Measurements from ENCODE around the gene IRS2. TPM values are rescaled to one million over a fixed set of nuclear protein-coding genes. Genes with fewer than 3 reads are reported as not detected.
"Not testable (repeated sequence)": the region's sequence is repeated elsewhere in the genome, so short reads cannot be mapped to it uniquely, and the experiment has no call there.

IRS2 gene
- total and polyA plus RNA-seq, 2 experiments from 2014 or later: 3.6 to 14.5 TPM

DNA sequence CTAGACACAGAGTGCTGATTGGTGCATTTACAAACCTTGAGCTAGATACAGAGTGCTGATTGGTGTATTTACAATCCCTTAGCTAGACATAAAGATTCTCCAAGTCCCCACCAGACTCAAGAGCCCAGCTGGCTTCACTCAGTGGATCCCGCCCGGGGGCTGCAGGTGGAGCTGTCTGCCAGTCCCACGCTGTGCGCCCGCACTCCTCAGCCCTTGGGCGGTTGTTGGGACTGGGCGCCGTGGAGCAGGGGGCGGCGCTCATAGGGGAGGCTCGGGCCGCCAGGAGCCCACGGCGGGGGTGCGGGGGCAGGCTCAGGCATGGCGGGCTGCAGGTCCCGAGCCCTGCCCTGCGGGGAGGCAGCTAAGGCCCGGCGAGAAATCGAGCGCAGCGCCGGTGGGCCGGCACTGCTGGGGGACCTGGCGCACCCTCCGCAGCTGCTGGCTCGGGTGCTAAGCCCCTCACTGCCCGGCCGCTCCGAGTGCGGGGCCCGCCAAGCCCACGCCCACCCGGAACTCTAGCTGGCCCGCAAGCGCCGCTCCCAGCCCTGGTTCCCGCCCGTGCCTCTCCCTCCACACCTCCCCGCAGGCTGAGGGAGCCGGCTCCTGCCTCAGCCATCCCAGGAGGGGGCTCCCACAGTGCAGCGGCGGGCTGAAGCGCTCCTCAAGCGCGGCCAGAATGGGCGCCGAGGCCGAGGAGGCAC lies 53.8 kb downstream of the IRS2 start:
- H3K4me1 Mint-ChIP-seq: peaks cover 15% of the 10 kb centered on the region
- H3K27ac ChIP-seq (ENCODE audit: low read depth); H3K36me3 ChIP-seq (ENCODE audit: insufficient read depth); H3K9me2 ChIP-seq (ENCODE audit: insufficient read depth); H4K20me1 ChIP-seq (replicated peaks; ENCODE audit: insufficient read depth); H3K27ac Mint-ChIP-seq; H3K79me2 ChIP-seq (replicated peaks; ENCODE audit: insufficient read depth); H3K27me3 Mint-ChIP-seq (ENCODE audit: insufficient read depth, low read depth, poor library complexity); H3K36me3 Mint-ChIP-seq (ENCODE audit: low read depth); H3K27me3 ChIP-seq (ENCODE audit: insufficient read depth); DNase-seq (ENCODE audit: low spot score); H3K4me3 ChIP-seq; H3K4me3 Mint-ChIP-seq; ATAC-seq; H3K9me3 Mint-ChIP-seq; H3F3A ChIP-seq (replicated peaks; ENCODE audit: low read depth); H3K4me2 ChIP-seq: not testable (repeated sequence)
- TF ChIP-seq, protein P1, sequence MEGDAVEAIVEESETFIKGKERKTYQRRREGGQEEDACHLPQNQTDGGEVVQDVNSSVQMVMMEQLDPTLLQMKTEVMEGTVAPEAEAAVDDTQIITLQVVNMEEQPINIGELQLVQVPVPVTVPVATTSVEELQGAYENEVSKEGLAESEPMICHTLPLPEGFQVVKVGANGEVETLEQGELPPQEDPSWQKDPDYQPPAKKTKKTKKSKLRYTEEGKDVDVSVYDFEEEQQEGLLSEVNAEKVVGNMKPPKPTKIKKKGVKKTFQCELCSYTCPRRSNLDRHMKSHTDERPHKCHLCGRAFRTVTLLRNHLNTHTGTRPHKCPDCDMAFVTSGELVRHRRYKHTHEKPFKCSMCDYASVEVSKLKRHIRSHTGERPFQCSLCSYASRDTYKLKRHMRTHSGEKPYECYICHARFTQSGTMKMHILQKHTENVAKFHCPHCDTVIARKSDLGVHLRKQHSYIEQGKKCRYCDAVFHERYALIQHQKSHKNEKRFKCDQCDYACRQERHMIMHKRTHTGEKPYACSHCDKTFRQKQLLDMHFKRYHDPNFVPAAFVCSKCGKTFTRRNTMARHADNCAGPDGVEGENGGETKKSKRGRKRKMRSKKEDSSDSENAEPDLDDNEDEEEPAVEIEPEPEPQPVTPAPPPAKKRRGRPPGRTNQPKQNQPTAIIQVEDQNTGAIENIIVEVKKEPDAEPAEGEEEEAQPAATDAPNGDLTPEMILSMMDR (conservative IDR thresholded peaks at IDR 0.05; ENCODE audit: low read depth in 2 of 2): 0 out of 4 replicates have a peak, but pooled peaks of 1 of the 2 experiments have one; percentile 10
- H3K4me1 ChIP-seq (ENCODE audit: insufficient read depth): peaks cover 11% of the 10 kb centered on the region
- H2AFZ ChIP-seq: peak overlapping the region; percentile 52; the same call in 1 of the 2 replicates

DNA sequence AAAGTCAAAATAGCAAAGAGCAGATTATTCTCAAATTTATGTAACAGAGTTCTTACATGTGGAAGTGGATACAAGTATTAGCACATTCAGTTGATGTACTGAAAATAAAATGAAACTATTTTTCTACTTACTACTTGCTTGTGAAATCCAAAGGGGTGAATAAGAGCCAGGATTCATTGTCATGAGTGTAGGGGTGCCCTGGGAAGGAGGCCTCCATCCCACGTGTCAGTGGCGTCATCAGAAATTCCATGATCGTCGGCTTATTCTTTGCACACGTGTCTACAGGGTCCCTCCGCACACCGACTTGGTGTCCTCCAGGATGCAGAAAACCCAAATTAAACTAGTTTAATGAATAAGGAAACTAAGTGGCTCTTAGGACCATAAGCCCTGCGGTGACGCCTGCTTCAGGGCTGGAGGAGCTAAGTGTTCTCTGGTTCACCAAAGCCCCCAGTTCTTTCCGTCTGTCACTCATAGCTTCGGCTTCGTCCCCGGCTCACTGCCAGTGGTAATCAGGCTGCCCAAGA lies 55.5 kb downstream of the IRS2 start:
- H2AFZ ChIP-seq: no peak overlapping the region
- H3K79me2 ChIP-seq (replicated peaks; ENCODE audit: insufficient read depth): no peaks in the 10 kb centered on the region
- H3K27me3 Mint-ChIP-seq (ENCODE audit: insufficient read depth, low read depth, poor library complexity): peaks cover 11% of the 10 kb centered on the region
- no peaks in the 10 kb centered on the region for H3K36me3 ChIP-seq (ENCODE audit: insufficient read depth)
- no peaks in the 10 kb centered on the region for H3K9me2 ChIP-seq (ENCODE audit: insufficient read depth)
- no peak overlapping the region for H3K4me2 ChIP-seq
- DNase-seq (ENCODE audit: low spot score) (no peak), ATAC-seq (no peak)
- no peak overlapping the region for H3K4me3 Mint-ChIP-seq
- H3K4me1 Mint-ChIP-seq: peaks cover 14% of the 10 kb centered on the region
- no peaks in the 10 kb centered on the region for H3K27me3 ChIP-seq (ENCODE audit: insufficient read depth)
- H3K9me3 Mint-ChIP-seq: peaks cover 5% of the 10 kb centered on the region; the same call in 2 of the 3 replicates
- peaks cover 11% of the 10 kb centered on the region for H3K4me1 ChIP-seq (ENCODE audit: insufficient read depth)
- no peak overlapping the region for H3K27ac ChIP-seq (ENCODE audit: low read depth)
- no peaks in the 10 kb centered on the region for H3F3A ChIP-seq (replicated peaks; ENCODE audit: low read depth)
- no peak overlapping the region for H3K4me3 ChIP-seq
- no peak overlapping the region for H3K27ac Mint-ChIP-seq
- no peaks in the 10 kb centered on the region for H4K20me1 ChIP-seq (replicated peaks; ENCODE audit: insufficient read depth)
- H3K36me3 Mint-ChIP-seq (ENCODE audit: low read depth): no peaks in the 10 kb centered on the region; the same call in 2 of the 3 replicates
- TF ChIP-seq ZNF114 (CRISPR knock-in tag; IDR thresholded peaks at IDR 0.05) (no peak), ZNF462 (CRISPR knock-in tag; IDR thresholded peaks at IDR 0.05) (no peak), ETS1 (IDR thresholded peaks at IDR 0.05) (no peak), EZH2phosphoT487 (IDR thresholded peaks at IDR 0.05; ENCODE audit: unreplicated experiment) (no peak), CREB1 (CRISPR knock-in tag; IDR thresholded peaks at IDR 0.05; ENCODE audit: low read depth) (no peak), ZNF331 (CRISPR knock-in tag; IDR thresholded peaks at IDR 0.05; ENCODE audit: low read depth) (no peak), STAT1 (IDR thresholded peaks at IDR 0.05; ENCODE audit: unreplicated experiment) (no peak), NANOG (IDR thresholded peaks at IDR 0.05; ENCODE audit: borderline replicate concordance) (no peak), JUNB (IDR thresholded peaks at IDR 0.05; ENCODE audit: unreplicated experiment) (no peak)

All from GM23338 (cell line).